WTC11 (cell line): ENCODE data around the gene TAMM41. TPM values are rescaled to one million over a fixed set of nuclear protein-coding genes. Genes with fewer than 3 reads are reported as not detected.
A peak's percentile ranks its signal among the peaks of the same experiment; 100 is the strongest.

ENCODE experiments used
- ATAC-seq: fragments of 200-7000 bp; cut with Tn5 transposase; 2 replicates; pipeline ENCODE4 v1.10.0; 2021; ENCODE audit warnings: mild to moderate bottlenecking, moderate library complexity
- CTCF ChIA-PET: fragments of 300-600 bp; sonication (Branson Sonifier 250); formaldehyde crosslinking; loops from one replicate; lab custom pipeline; 2021; ENCODE audit warnings: antibody characterized with exemption; lab: Charles Lee
- POLR2A ChIA-PET: fragments of 350-600 bp; sonication (Branson Sonifier 250); formaldehyde crosslinking; loops from one replicate; lab custom pipeline; 2021; ENCODE audit warnings: antibody characterized with exemption; lab: Charles Lee
- DNase-seq: peaks from one replicate; pipeline ENCODE4 v3.0.0; 2021; ENCODE audit warnings: low spot score
- H3K27ac Mint-ChIP-seq: 2 replicates; pipeline ENCODE4 v1.8.0; 2021; ENCODE audit warnings: mixed read lengths
- H3K27me3 Mint-ChIP-seq: 2 replicates; pipeline ENCODE4 v1.8.0; 2021; ENCODE audit warnings: low read depth, mild to moderate bottlenecking, moderate library complexity, mixed read lengths
- H3K36me3 Mint-ChIP-seq: 2 replicates; pipeline ENCODE4 v1.8.0; 2021; ENCODE audit warnings: mixed read lengths
- H3K4me1 Mint-ChIP-seq: 2 replicates; pipeline ENCODE4 v1.8.0; 2022; ENCODE audit warnings: mixed read lengths
- H3K4me3 Mint-ChIP-seq: 2 replicates; pipeline ENCODE4 v1.8.0; 2021; ENCODE audit warnings: mild to moderate bottlenecking, moderate library complexity, mixed read lengths
- H3K9me3 Mint-ChIP-seq: 2 replicates; pipeline ENCODE4 v1.8.0; 2021; ENCODE audit warnings: mixed read lengths
- ATF1 ChIP-seq: sonication (generic); formaldehyde crosslinking; IDR thresholded peaks from 2 replicates; pipeline ENCODE4 v1.8.1; 2023; ENCODE audit warnings: mild to moderate bottlenecking, moderate library complexity, missing genetic modification reagents
- CBFB ChIP-seq: sonication (generic); formaldehyde crosslinking; IDR thresholded peaks from 2 replicates; pipeline ENCODE4 v1.8.1; 2022; ENCODE audit warnings: mild to moderate bottlenecking, low read depth, missing genetic modification reagents
- FOXJ3 ChIP-seq: sonication (generic); formaldehyde crosslinking; IDR thresholded peaks from 2 replicates; pipeline ENCODE4 v1.9.0; 2021; ENCODE audit warnings: missing genetic modification reagents, mild to moderate bottlenecking, borderline replicate concordance
- FOXK1 ChIP-seq: sonication (generic); formaldehyde crosslinking; IDR thresholded peaks from 2 replicates; pipeline ENCODE4 v1.8.0; 2022; ENCODE audit warnings: mild to moderate bottlenecking, moderate library complexity, missing genetic modification reagents
- NFYB ChIP-seq: sonication (generic); formaldehyde crosslinking; conservative IDR thresholded peaks from 2 replicates; pipeline ENCODE4 v1.8.0; 2022; ENCODE audit warnings: low read depth, missing genetic modification reagents
- OVOL2 ChIP-seq: fragments of 250-450 bp; sonication (Bioruptor Pico); IDR thresholded peaks from 2 replicates; pipeline ENCODE4 v1.9.0; 2021; ENCODE audit warnings: mild to moderate bottlenecking, borderline replicate concordance
- SOX15 ChIP-seq: fragments of 250-450 bp; sonication (Bioruptor Pico); IDR thresholded peaks from 2 replicates; pipeline ENCODE4 v1.9.0; 2021; ENCODE audit warnings: mild to moderate bottlenecking
- TCF7 ChIP-seq: sonication (generic); formaldehyde crosslinking; IDR thresholded peaks from 2 replicates; pipeline ENCODE4 v1.8.0; 2022; ENCODE audit warnings: mild to moderate bottlenecking, low read depth, missing genetic modification reagents, moderate library complexity
- ZNF232 ChIP-seq: sonication (generic); formaldehyde crosslinking; IDR thresholded peaks from 2 replicates; pipeline ENCODE4 v1.8.0; 2022; ENCODE audit warnings: mild to moderate bottlenecking, missing genetic modification reagents
- ZNF263 ChIP-seq: sonication (generic); formaldehyde crosslinking; IDR thresholded peaks from 2 replicates; pipeline ENCODE4 v1.8.1; 2022; ENCODE audit warnings: low read depth, mild to moderate bottlenecking, moderate library complexity, missing genetic modification reagents
- ZNF317 ChIP-seq: sonication (generic); formaldehyde crosslinking; IDR thresholded peaks from 2 replicates; pipeline ENCODE4 v1.8.1; 2023; ENCODE audit warnings: low read depth, mild to moderate bottlenecking, moderate library complexity, missing genetic modification reagents, borderline replicate concordance
- ZNF423 ChIP-seq: fragments of 250-450 bp; sonication (Bioruptor Pico); IDR thresholded peaks from 2 replicates; pipeline ENCODE4 v2.1.2; 2022; ENCODE audit warnings: mild to moderate bottlenecking, moderate library complexity
- total RNA-seq: library from RNA; stranded (reverse); gene quantifications from 3 replicates; pipeline ENCODE4 v1.2.3, GENCODE V29; 2021
- TF ChIP-seq, protein P1 (sequence below): sonication (generic); formaldehyde crosslinking; IDR thresholded peaks from 2 replicates; pipeline ENCODE4 v1.8.1; 2022; ENCODE audit warnings: mild to moderate bottlenecking, missing genetic modification reagents, moderate library complexity, borderline replicate concordance
- TF ChIP-seq, protein P2 (sequence below): sonication (generic); formaldehyde crosslinking; IDR thresholded peaks from 2 replicates; pipeline ENCODE4 v1.8.1; 2022; ENCODE audit warnings: mild to moderate bottlenecking, moderate library complexity, missing genetic modification reagents
- TF ChIP-seq, protein P3 (sequence below): fragments of 250-450 bp; sonication (Bioruptor Pico); IDR thresholded peaks from 2 replicates; pipeline ENCODE4 v1.9.0; 2021; ENCODE audit warnings: mild to moderate bottlenecking
- TF ChIP-seq, protein P4 (sequence below): sonication (generic); formaldehyde crosslinking; IDR thresholded peaks from 2 replicates; pipeline ENCODE4 v1.8.1; 2022; ENCODE audit warnings: low read depth, missing genetic modification reagents, borderline replicate concordance
- TF ChIP-seq, protein P5 (sequence below): sonication (generic); formaldehyde crosslinking; IDR thresholded peaks from 2 replicates; pipeline ENCODE4 v1.8.0; 2022; ENCODE audit warnings: mild to moderate bottlenecking, missing genetic modification reagents
- TF ChIP-seq, protein P6 (sequence below): sonication (generic); formaldehyde crosslinking; IDR thresholded peaks from 2 replicates; pipeline ENCODE4 v1.8.1; 2023; ENCODE audit warnings: mild to moderate bottlenecking, missing genetic modification reagents, moderate library complexity
- TF ChIP-seq, protein P7 (sequence below): fragments of 250-450 bp; sonication (Bioruptor Pico); IDR thresholded peaks from 2 replicates; pipeline ENCODE4 v1.9.0; 2021; ENCODE audit warnings: mild to moderate bottlenecking
- TF ChIP-seq, protein P8 (sequence below): sonication (generic); formaldehyde crosslinking; IDR thresholded peaks from 2 replicates; pipeline ENCODE4 v1.8.1; 2022; ENCODE audit warnings: missing genetic modification reagents, borderline replicate concordance

TAMM41 gene
- total RNA-seq, 1 experiment from 2014 or later, result 23.0 TPM

DNA sequence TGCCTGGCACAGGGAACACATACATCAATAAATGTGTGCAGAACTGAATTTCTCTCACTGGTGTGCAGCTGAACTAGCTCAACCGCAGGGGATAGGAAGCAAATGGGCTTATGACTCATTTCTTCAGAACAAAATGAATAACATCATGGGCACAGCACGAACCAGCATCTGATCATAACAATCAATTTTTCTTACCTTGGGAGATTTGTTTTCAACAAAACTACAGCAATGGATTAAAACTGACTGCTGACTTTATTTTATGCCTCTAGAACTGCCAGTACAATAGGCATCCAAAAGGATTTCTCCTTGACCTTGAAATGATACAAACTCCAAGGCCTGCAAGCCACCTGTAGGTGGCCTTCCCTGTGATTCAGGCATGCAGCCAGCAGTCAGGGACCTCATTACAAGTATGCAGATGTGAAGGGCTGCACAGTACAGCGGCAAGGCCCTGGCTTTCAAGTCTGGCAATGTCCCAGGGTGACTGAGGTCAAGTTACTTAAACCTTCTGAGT, 26.1 kb downstream of the TAMM41 start:
- H3K4me3 Mint-ChIP-seq, result no peak overlapping the region
- TF ChIP-seq TCF7 (CRISPR knock-in tag), result no peak
- TF ChIP-seq FOXK1 (CRISPR knock-in tag), result no peak
- no peak for TF ChIP-seq ZNF317 (CRISPR knock-in tag)
- no peak for TF ChIP-seq SOX15 (CRISPR knock-in tag)
- TF ChIP-seq ZNF232 (CRISPR knock-in tag), result no peak
- no peak for TF ChIP-seq NFYB
- TF ChIP-seq, all 79 proteins: peak for 0
- ATAC-seq, result peak; percentile 47
- Mint-ChIP-seq H3K36me3 (peaks cover 37% of the 10 kb centered on the region), H3K9me3 (no peaks in the 10 kb centered on the region), H3K27ac (peak overlapping the region; percentile 4; the same call in 1 of the 2 replicates), H3K4me1 (no peaks in the 10 kb centered on the region), H3K27me3 (no peaks in the 10 kb centered on the region)
- ChIA-PET POLR2A (no interaction called here), CTCF (no interaction called here)
- DNase-seq, result no peak

DNA sequence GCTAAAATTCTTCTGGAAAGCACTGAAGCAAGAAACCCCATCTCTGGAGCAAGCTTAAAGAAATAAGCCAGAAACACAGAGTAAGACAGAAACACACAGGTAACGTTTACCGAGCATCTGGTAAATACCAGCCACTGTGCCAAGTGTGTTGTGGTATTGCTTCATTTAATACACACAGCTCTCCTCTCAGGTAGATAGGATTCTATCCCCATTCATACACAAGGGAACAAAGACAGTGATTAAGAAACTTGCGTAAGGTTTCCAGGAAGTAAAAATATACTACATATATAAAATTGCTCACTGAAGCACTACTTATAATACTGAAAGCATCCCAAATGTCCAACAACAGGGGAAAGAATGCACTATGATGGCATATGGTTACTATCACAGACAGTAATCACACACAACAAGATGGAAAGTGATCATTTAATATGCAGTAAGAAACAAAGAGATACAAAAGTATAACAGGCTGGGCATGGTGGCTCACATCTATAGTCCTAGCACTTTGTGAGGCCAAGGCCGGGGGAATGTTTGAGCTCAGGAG, 27.5 kb downstream of the TAMM41 start:
- ChIA-PET CTCF (no interaction called here), POLR2A (no interaction called here)
- no peak for DNase-seq
- H3K27me3 Mint-ChIP-seq, result no peaks in the 10 kb centered on the region
- H3K36me3 Mint-ChIP-seq, result peaks cover 24% of the 10 kb centered on the region
- no peaks in the 10 kb centered on the region for H3K9me3 Mint-ChIP-seq
- no peak for ATAC-seq
- H3K4me3 Mint-ChIP-seq, result no peak overlapping the region
- H3K27ac Mint-ChIP-seq, result no peak overlapping the region
- TF ChIP-seq, protein P1, sequence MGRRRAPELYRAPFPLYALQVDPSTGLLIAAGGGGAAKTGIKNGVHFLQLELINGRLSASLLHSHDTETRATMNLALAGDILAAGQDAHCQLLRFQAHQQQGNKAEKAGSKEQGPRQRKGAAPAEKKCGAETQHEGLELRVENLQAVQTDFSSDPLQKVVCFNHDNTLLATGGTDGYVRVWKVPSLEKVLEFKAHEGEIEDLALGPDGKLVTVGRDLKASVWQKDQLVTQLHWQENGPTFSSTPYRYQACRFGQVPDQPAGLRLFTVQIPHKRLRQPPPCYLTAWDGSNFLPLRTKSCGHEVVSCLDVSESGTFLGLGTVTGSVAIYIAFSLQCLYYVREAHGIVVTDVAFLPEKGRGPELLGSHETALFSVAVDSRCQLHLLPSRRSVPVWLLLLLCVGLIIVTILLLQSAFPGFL (CRISPR knock-in tag), result no peak
- no peak for TF ChIP-seq TCF7 (CRISPR knock-in tag)
- TF ChIP-seq, protein P2, sequence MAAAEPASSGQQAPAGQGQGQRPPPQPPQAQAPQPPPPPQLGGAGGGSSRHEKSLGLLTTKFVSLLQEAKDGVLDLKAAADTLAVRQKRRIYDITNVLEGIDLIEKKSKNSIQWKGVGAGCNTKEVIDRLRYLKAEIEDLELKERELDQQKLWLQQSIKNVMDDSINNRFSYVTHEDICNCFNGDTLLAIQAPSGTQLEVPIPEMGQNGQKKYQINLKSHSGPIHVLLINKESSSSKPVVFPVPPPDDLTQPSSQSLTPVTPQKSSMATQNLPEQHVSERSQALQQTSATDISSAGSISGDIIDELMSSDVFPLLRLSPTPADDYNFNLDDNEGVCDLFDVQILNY (CRISPR knock-in tag), result no peak
- no peak for TF ChIP-seq FOXJ3 (CRISPR knock-in tag)
- TF ChIP-seq, all 79 proteins: peak for 0
- no peaks in the 10 kb centered on the region for H3K4me1 Mint-ChIP-seq

DNA sequence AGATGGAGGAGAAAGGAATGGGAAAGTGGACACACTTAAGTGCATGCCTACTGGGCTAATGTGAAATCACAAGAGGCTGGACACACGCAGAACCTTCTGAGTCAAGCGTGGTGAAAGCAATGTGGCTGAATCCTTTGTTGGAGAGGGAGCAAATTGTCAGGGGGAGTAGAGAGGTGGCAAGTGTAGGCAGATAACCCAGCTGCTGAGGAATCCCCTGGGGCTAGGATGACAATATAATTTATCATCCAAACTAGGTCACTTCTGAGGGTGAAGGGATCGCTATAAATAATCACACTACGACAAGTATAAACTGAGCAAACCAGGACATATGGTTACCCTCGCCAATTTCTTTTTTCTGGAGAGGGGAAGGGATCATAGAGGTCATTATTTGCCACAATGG, 28.7 kb downstream of the TAMM41 start:
- CTCF ChIA-PET, result no interaction called here
- no peak for ATAC-seq
- Mint-ChIP-seq H3K4me3 (no peak overlapping the region), H3K27ac (no peak overlapping the region), H3K36me3 (peaks cover 23% of the 10 kb centered on the region), H3K27me3 (no peaks in the 10 kb centered on the region), H3K4me1 (no peaks in the 10 kb centered on the region), H3K9me3 (no peaks in the 10 kb centered on the region)
- DNase-seq, result no peak
- POLR2A ChIA-PET, result no interaction called here
- no peak for TF ChIP-seq ZNF263 (CRISPR knock-in tag)
- TF ChIP-seq CBFB (CRISPR knock-in tag), result no peak
- TF ChIP-seq, protein P3, sequence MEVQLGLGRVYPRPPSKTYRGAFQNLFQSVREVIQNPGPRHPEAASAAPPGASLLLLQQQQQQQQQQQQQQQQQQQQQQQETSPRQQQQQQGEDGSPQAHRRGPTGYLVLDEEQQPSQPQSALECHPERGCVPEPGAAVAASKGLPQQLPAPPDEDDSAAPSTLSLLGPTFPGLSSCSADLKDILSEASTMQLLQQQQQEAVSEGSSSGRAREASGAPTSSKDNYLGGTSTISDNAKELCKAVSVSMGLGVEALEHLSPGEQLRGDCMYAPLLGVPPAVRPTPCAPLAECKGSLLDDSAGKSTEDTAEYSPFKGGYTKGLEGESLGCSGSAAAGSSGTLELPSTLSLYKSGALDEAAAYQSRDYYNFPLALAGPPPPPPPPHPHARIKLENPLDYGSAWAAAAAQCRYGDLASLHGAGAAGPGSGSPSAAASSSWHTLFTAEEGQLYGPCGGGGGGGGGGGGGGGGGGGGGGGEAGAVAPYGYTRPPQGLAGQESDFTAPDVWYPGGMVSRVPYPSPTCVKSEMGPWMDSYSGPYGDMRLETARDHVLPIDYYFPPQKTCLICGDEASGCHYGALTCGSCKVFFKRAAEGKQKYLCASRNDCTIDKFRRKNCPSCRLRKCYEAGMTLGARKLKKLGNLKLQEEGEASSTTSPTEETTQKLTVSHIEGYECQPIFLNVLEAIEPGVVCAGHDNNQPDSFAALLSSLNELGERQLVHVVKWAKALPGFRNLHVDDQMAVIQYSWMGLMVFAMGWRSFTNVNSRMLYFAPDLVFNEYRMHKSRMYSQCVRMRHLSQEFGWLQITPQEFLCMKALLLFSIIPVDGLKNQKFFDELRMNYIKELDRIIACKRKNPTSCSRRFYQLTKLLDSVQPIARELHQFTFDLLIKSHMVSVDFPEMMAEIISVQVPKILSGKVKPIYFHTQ (CRISPR knock-in tag), result no peak
- TF ChIP-seq, protein P4, sequence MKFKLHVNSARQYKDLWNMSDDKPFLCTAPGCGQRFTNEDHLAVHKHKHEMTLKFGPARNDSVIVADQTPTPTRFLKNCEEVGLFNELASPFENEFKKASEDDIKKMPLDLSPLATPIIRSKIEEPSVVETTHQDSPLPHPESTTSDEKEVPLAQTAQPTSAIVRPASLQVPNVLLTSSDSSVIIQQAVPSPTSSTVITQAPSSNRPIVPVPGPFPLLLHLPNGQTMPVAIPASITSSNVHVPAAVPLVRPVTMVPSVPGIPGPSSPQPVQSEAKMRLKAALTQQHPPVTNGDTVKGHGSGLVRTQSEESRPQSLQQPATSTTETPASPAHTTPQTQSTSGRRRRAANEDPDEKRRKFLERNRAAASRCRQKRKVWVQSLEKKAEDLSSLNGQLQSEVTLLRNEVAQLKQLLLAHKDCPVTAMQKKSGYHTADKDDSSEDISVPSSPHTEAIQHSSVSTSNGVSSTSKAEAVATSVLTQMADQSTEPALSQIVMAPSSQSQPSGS (CRISPR knock-in tag), result no peak
- TF ChIP-seq ZNF423 (CRISPR knock-in tag), result no peak
- TF ChIP-seq, protein P5, sequence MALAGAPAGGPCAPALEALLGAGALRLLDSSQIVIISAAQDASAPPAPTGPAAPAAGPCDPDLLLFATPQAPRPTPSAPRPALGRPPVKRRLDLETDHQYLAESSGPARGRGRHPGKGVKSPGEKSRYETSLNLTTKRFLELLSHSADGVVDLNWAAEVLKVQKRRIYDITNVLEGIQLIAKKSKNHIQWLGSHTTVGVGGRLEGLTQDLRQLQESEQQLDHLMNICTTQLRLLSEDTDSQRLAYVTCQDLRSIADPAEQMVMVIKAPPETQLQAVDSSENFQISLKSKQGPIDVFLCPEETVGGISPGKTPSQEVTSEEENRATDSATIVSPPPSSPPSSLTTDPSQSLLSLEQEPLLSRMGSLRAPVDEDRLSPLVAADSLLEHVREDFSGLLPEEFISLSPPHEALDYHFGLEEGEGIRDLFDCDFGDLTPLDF, result no peak
- TF ChIP-seq, protein P6, sequence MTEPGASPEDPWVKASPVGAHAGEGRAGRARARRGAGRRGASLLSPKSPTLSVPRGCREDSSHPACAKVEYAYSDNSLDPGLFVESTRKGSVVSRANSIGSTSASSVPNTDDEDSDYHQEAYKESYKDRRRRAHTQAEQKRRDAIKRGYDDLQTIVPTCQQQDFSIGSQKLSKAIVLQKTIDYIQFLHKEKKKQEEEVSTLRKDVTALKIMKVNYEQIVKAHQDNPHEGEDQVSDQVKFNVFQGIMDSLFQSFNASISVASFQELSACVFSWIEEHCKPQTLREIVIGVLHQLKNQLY (CRISPR knock-in tag), result no peak
- no peak for TF ChIP-seq OVOL2 (CRISPR knock-in tag)
- TF ChIP-seq, protein P7, sequence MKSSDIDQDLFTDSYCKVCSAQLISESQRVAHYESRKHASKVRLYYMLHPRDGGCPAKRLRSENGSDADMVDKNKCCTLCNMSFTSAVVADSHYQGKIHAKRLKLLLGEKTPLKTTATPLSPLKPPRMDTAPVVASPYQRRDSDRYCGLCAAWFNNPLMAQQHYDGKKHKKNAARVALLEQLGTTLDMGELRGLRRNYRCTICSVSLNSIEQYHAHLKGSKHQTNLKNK (CRISPR knock-in tag), result no peak
- TF ChIP-seq, protein P8, sequence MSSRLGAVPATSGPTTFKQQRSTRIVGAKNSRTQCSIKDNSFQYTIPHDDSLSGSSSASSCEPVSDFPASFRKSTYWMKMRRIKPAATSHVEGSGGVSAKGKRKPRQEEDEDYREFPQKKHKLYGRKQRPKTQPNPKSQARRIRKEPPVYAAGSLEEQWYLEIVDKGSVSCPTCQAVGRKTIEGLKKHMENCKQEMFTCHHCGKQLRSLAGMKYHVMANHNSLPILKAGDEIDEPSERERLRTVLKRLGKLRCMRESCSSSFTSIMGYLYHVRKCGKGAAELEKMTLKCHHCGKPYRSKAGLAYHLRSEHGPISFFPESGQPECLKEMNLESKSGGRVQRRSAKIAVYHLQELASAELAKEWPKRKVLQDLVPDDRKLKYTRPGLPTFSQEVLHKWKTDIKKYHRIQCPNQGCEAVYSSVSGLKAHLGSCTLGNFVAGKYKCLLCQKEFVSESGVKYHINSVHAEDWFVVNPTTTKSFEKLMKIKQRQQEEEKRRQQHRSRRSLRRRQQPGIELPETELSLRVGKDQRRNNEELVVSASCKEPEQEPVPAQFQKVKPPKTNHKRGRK (CRISPR knock-in tag), result no peak
- TF ChIP-seq ATF1, result no peak
